ENCODE measurements around the gene FBN3. TPM values are rescaled to one million over a fixed set of nuclear protein-coding genes. Genes with fewer than 3 reads are reported as not detected.

The FBN3 gene
- total RNA-seq, 1 experiment from 2014 or later, result 0.10 TPM

GRCh38 chr19:8109455-8109854, 39.9 kb downstream of the FBN3 start:
- intact Hi-C loops (cut with micrococcal nuclease; ENCODE audit: unreplicated experiment) (no loop called here), in situ Hi-C loops (cut with HindIII; ENCODE audit: low pct_unique_long_range_greater_than_20kb, low sequenced_read_pairs) (no loop called here)
- Histone ChIP-seq H3K27ac (ENCODE audit: low read length) (no peak overlapping the region), H3K36me3 (ENCODE audit: control insufficient read depth, insufficient read depth, low read length) (no peaks in the 10 kb centered on the region), H3K4me3 (ENCODE audit: low read depth in 2 of 2, low read length in 2 of 2) (no peak overlapping the region), H3K27me3 (ENCODE audit: control insufficient read depth, insufficient read depth, low read length) (no peaks in the 10 kb centered on the region), H3K4me1 (ENCODE audit: control insufficient read depth, insufficient read depth, low read length) (0 out of 2 replicates have a peak, but pooled peaks cover 2% of the 10 kb centered on the region), H3K9me3 (ENCODE audit: control insufficient read depth, insufficient read depth, low read depth, low read length) (no peaks in the 10 kb centered on the region)
- no peak for ATAC-seq
- ChIA-PET CTCF (interaction anchor here (0.5 kb wide), 1 partner anchor 165 kb away, joined by 3 read pairs; no protein-coding TSS in a partner anchor), POLR2A (no interaction called here)
- no peak for DNase-seq (ENCODE audit: low read depth, low spot score)
- no peak for TF ChIP-seq POLR2AphosphoS5 (IDR thresholded peaks at IDR 0.05; ENCODE audit: low read depth, low read length)
- BruUV-seq (replicated peaks), result no TSS peak

DNA sequence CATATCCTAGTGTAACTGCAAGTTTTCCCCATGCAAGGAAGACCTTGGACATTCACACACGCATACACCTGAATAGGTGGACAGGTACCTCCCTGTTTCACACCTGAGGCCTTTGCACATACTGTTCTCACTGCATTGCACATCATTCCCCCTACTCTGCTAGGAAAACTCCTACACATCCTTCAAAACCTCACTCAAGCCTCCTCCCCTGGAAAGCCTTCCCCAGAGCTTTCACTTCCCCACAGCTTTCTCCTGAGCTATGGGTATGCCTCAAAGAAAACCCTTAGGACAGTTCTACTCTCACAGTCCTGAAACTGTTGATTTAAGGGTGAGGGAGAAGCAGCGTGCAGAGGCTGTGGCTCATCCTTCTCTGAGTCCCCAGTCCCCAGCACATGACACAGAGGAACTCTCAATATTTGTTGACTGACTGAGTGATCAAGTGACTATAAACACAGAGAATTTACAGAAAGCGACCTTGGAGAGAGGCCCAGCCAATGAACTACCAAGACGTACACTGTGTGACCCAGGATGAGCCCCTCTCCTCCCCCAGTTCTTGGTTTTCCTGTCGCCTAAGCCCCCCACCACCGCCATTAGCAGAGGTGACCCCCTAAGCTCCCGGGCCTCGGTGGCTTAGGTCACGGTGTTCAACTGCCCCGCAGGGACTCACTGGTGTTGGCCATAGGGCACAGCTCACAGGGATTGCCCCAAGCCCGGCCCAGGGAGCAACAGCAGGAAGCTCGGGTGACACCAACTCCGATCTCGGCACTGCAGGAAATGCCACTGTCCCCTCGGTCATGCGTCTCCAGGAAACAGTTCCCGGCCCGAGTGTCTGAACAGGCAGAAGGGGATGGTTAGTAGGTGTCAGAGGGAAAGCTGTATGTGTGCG, 40.6 kb downstream of the FBN3 start:
- no peak for DNase-seq (ENCODE audit: low read depth, low spot score)
- 0 out of 2 replicates have a peak, but pooled peaks cover 2% of the 10 kb centered on the region for H3K4me1 ChIP-seq (ENCODE audit: control insufficient read depth, insufficient read depth, low read length)
- intact Hi-C loops (cut with micrococcal nuclease; ENCODE audit: unreplicated experiment), result no loop called here
- no peak for ATAC-seq
- ChIA-PET CTCF (interaction anchor here (0.5 kb wide), 1 partner anchor 16 kb away, joined by 5 read pairs; no protein-coding TSS in a partner anchor), POLR2A (no interaction called here)
- H3K36me3 ChIP-seq (ENCODE audit: control insufficient read depth, insufficient read depth, low read length), result no peaks in the 10 kb centered on the region
- no peak for TF ChIP-seq TCF7L2 (IDR thresholded peaks at IDR 0.05; ENCODE audit: low read depth, low read length)
- no peak for TF ChIP-seq SIN3A (IDR thresholded peaks at IDR 0.05; ENCODE audit: borderline replicate concordance, insufficient read depth, low read depth, low read length)
- TF ChIP-seq POLR2AphosphoS5 (IDR thresholded peaks at IDR 0.05; ENCODE audit: low read depth, low read length), result no peak
- TF ChIP-seq REST (IDR thresholded peaks at IDR 0.05; ENCODE audit: insufficient read depth in 1 of 2, low read depth in 2 of 2, low read length in 1 of 2), result no peak
- TF ChIP-seq, protein P1, sequence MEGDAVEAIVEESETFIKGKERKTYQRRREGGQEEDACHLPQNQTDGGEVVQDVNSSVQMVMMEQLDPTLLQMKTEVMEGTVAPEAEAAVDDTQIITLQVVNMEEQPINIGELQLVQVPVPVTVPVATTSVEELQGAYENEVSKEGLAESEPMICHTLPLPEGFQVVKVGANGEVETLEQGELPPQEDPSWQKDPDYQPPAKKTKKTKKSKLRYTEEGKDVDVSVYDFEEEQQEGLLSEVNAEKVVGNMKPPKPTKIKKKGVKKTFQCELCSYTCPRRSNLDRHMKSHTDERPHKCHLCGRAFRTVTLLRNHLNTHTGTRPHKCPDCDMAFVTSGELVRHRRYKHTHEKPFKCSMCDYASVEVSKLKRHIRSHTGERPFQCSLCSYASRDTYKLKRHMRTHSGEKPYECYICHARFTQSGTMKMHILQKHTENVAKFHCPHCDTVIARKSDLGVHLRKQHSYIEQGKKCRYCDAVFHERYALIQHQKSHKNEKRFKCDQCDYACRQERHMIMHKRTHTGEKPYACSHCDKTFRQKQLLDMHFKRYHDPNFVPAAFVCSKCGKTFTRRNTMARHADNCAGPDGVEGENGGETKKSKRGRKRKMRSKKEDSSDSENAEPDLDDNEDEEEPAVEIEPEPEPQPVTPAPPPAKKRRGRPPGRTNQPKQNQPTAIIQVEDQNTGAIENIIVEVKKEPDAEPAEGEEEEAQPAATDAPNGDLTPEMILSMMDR (IDR thresholded peaks at IDR 0.05), result no peak
- no peak overlapping the region for H3K27ac ChIP-seq (ENCODE audit: low read length)
- H3K4me3 ChIP-seq (ENCODE audit: low read depth in 2 of 2, low read length in 2 of 2), result no peak overlapping the region
- in situ Hi-C loops (cut with HindIII; ENCODE audit: low pct_unique_long_range_greater_than_20kb, low sequenced_read_pairs), result no loop called here
- no peaks in the 10 kb centered on the region for H3K9me3 ChIP-seq (ENCODE audit: control insufficient read depth, insufficient read depth, low read depth, low read length)
- no TSS peak for BruUV-seq (replicated peaks)
- H3K27me3 ChIP-seq (ENCODE audit: control insufficient read depth, insufficient read depth, low read length), result no peaks in the 10 kb centered on the region

Data from Panc1 (cell line).